Renal cortical epithelial cell (primary cell): Measurements from ENCODE around the gene P2RX7. TPM values are rescaled to one million over a fixed set of nuclear protein-coding genes. Genes with fewer than 3 reads are reported as not detected.
"Not testable (repeated sequence)": the region's sequence is repeated elsewhere in the genome, so short reads cannot be mapped to it uniquely, and the experiment has no call there.

ENCODE experiments used
- DNase-seq: peaks from one replicate; pipeline ENCODE4 v3.0.0-alpha.2; 2011; ENCODE audit warnings: low read depth
- total RNA-seq: library from RNA; depleted of rRNA; stranded (reverse); fragments of >200 nt; gene quantifications from 2 replicates; pipeline ENCODE4 v1.2.3, GENCODE V29; 2014

Gene P2RX7
- total RNA-seq, 1 donor from 2014 or later = 0.10 TPM

- no peak for DNase-seq
Observed at GRCh38 chr12:121135320-121135719, 2.6 kb downstream of the P2RX7 start.

- DNase-seq = no peak
Observed at GRCh38 chr12:121137512-121137911, 4.8 kb downstream of the P2RX7 start.

GRCh38 chr12:121138284-121138683 is 5.6 kb downstream of the P2RX7 start:
- no peak for DNase-seq

GRCh38 chr12:121139286-121139685 is 6.6 kb downstream of the P2RX7 start:
- no peak for DNase-seq

- no peak for DNase-seq
Observed at GRCh38 chr12:121142171-121142950, 9.7 kb downstream of the P2RX7 start.

GRCh38 chr12:121144416-121144914 is 11.8 kb downstream of the P2RX7 start:
- DNase-seq = peak; percentile 75

- DNase-seq = peak; percentile 32
Observed at GRCh38 chr12:121145221-121145620, 12.5 kb downstream of the P2RX7 start.

- not testable (repeated sequence) for DNase-seq
Observed at GRCh38 chr12:121149289-121149688, 16.6 kb downstream of the P2RX7 start.

GRCh38 chr12:121154793-121155375 is 22.2 kb downstream of the P2RX7 start:
- DNase-seq = no peak

GRCh38 chr12:121156365-121156764 is 23.7 kb downstream of the P2RX7 start:
- DNase-seq = no peak

- no peak for DNase-seq
Observed at GRCh38 chr12:121158085-121158484, 25.4 kb downstream of the P2RX7 start.

GRCh38 chr12:121158728-121159351 is 26.2 kb downstream of the P2RX7 start:
- DNase-seq = not testable (repeated sequence)

- no peak for DNase-seq
Observed at GRCh38 chr12:121159467-121160307, 27.0 kb downstream of the P2RX7 start.

GRCh38 chr12:121162384-121162783 is 29.7 kb downstream of the P2RX7 start:
- no peak for DNase-seq

- DNase-seq = no peak
Observed at GRCh38 chr12:121162985-121163384, 30.3 kb downstream of the P2RX7 start.

GRCh38 chr12:121164839-121165238 is 32.2 kb downstream of the P2RX7 start:
- not testable (repeated sequence) for DNase-seq

GRCh38 chr12:121165316-121165715 is 32.6 kb downstream of the P2RX7 start:
- DNase-seq = peak; percentile 68

GRCh38 chr12:121166356-121166755 is 33.7 kb downstream of the P2RX7 start:
- peak; percentile 15 for DNase-seq

GRCh38 chr12:121167232-121167820 is 34.6 kb downstream of the P2RX7 start:
- DNase-seq = peak; percentile 20

GRCh38 chr12:121167951-121168350 is 35.3 kb downstream of the P2RX7 start:
- DNase-seq = no peak

- no peak for DNase-seq
Observed at GRCh38 chr12:121170151-121170550, 37.5 kb downstream of the P2RX7 start.
